ENCODE data around the gene TSBP1. TPM values are rescaled to one million over a fixed set of nuclear protein-coding genes. Genes with fewer than 3 reads are reported as not detected.

The TSBP1 gene
- total and polyA plus RNA-seq, 2 of the 13 experiments (the other 11 are each of a cell fraction or from before 2014, with no cell fraction given), result not detected

DNA sequence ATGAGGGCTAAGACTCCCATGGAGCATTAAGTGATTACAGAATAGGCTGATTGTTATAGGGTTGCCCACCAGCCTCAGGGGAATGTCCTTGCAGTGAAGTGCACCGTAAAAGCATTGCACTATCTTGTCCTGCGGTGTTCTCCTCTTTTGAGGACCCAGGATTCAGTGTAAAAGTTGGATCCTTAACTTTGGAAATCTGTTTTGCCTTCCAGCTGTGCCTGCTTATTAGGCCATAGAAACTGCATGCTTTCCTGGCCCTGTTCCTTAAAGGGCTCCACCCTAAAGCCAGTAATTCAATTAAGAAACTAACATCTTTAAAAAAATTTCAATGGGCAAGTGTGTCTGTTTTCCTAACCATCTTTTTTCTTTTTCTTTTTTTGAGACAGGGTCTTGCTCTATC is 122.4 kb downstream of the TSBP1 start:
- BruUV-seq (replicated peaks), result no TSS peak
- H4K20me1 ChIP-seq (ENCODE audit: insufficient read depth, low read length), result no peaks in the 10 kb centered on the region
- no peak overlapping the region for H3K9ac ChIP-seq (ENCODE audit: insufficient read depth, low read depth, low read length)
- TF ChIP-seq ZNF383 (CRISPR knock-in tag; IDR thresholded peaks at IDR 0.05; ENCODE audit: borderline replicate concordance) (no peak), ZNF160 (CRISPR knock-in tag; IDR thresholded peaks at IDR 0.05) (no peak), RARA (CRISPR knock-in tag; IDR thresholded peaks at IDR 0.05) (no peak), KAT2B (IDR thresholded peaks at IDR 0.05; ENCODE audit: borderline replicate concordance, low read depth, low read length) (no peak), ZNF318 (CRISPR knock-in tag; IDR thresholded peaks at IDR 0.05) (no peak), GABPB1 (CRISPR knock-in tag; IDR thresholded peaks at IDR 0.05) (no peak), MAFF (IDR thresholded peaks at IDR 0.05; ENCODE audit: low read depth, low read length) (no peak), SP4 (CRISPR knock-in tag; IDR thresholded peaks at IDR 0.05) (no peak), KDM6A (CRISPR knock-in tag; IDR thresholded peaks at IDR 0.05; ENCODE audit: low read depth) (no peak)
- ATAC-seq (no peak), FAIRE-seq (no peak), DNase-seq (ENCODE audit: low spot score) (no peak)
- ChIA-PET CTCF (ENCODE audit: low intra/inter-chr PET ratio, low total read pairs) (no interaction called here), POLR2A (no interaction called here)
- no peaks in the 10 kb centered on the region for H3K79me2 ChIP-seq (ENCODE audit: insufficient read depth, low read length)
- H3K4me2 ChIP-seq (ENCODE audit: low read depth, low read length), result no peak overlapping the region
- no peak overlapping the region for H3K4me3 ChIP-seq (replicated peaks in 1 of 3; ENCODE audit: insufficient read depth in 1 of 3, low read depth in 2 of 3, low read length in 3 of 3)
- H3K27me3 ChIP-seq (ENCODE audit: control insufficient read depth in 1 of 2, insufficient read depth in 2 of 2, low read length in 2 of 2), result peaks cover 0 to 6% of the 10 kb centered on the region in 2 experiments; a peak in 1 of 5 replicates
- WGBS (ENCODE audit: low lambda C conversion rate), result 24% methylated on average over 2 of the region's 2 CpGs
- H3K9me3 ChIP-seq (ENCODE audit: low read length), result peaks cover 6% of the 10 kb centered on the region; the same call in 1 of the 2 replicates
- no peak overlapping the region for H3K27ac ChIP-seq (ENCODE audit: extremely low read length, insufficient read depth, low read length)
- no peaks in the 10 kb centered on the region for H3K36me3 ChIP-seq (replicated peaks in 1 of 2; ENCODE audit: control insufficient read depth in 1 of 2, insufficient read depth in 2 of 2, low read length in 2 of 2)
- H2AFZ ChIP-seq (ENCODE audit: low read length), result no peak overlapping the region
- in situ Hi-C loops (cut with HindIII; ENCODE audit: extremely low pct_ligation_motif_present, low pct_unique_long_range_greater_than_20kb), result loop anchor here (10.0 kb wide), 1 partner anchor 546 kb away; no protein-coding TSS in a partner anchor
- no peaks in the 10 kb centered on the region for H3K4me1 ChIP-seq (ENCODE audit: insufficient read depth, low read length)
- intact Hi-C loops (cut with micrococcal nuclease; ENCODE audit: unreplicated experiment), result loop anchor here (10.0 kb wide), 2 partner anchors 446 to 546 kb away; no protein-coding TSS in a partner anchor

All from HepG2 (cell line).